Testis (tissue), 2 donors: ENCODE results near the gene ISG15.

ENCODE experiments used
- CTCF ChIP-seq, 3 experiments: fragments of 450-650 bp in 2 of 3; fragments of 200-600 bp in 1 of 3; sonication (generic) in 1 of 3; IDR thresholded peaks; one replicate each; pipeline ENCODE4 v1.5.1; 2016 to 2019; ENCODE audit warnings: antibody characterized with exemption in 3 of 3, mild to moderate bottlenecking in 2 of 3, moderate library complexity in 1 of 3
- POLR2A ChIP-seq: fragments of 450-650 bp; IDR thresholded peaks from one replicate; pipeline ENCODE4 v1.6.1; 2017; ENCODE audit warnings: antibody characterized with exemption, mild to moderate bottlenecking, moderate library complexity

- no peak for TF ChIP-seq POLR2A
- no peak for TF ChIP-seq CTCF (IDR thresholded peaks at IDR 0.05)
Measured at GRCh38 chr1:1005774-1006304, 7.5 kb upstream of the ISG15 start.
